Uterus (tissue), 2 donors: Measurements from ENCODE around the gene TNPO3.

Experiments
- POLR2A ChIP-seq, 2 donors: fragments of 450-650 bp; IDR thresholded peaks; one replicate each; pipeline ENCODE4 v1.6.1; 2016; ENCODE audit warnings: antibody characterized with exemption in 2 of 2, mild to moderate bottlenecking in 1 of 2, moderate library complexity in 1 of 2
- TF ChIP-seq, protein P1 (sequence below), 4 experiments: fragments of 200-600 bp in 2 of 4; fragments of 450-650 bp in 2 of 4; sonication (generic) in 2 of 4; IDR thresholded peaks; one replicate each; pipeline ENCODE4 v1.5.1; 2016 to 2019; ENCODE audit warnings: antibody characterized with exemption in 4 of 4, mild to moderate bottlenecking in 2 of 4, moderate library complexity in 1 of 4

GRCh38 chr7:128936798-128937197, 118.1 kb downstream of the TNPO3 start:
- TF ChIP-seq, protein P1, sequence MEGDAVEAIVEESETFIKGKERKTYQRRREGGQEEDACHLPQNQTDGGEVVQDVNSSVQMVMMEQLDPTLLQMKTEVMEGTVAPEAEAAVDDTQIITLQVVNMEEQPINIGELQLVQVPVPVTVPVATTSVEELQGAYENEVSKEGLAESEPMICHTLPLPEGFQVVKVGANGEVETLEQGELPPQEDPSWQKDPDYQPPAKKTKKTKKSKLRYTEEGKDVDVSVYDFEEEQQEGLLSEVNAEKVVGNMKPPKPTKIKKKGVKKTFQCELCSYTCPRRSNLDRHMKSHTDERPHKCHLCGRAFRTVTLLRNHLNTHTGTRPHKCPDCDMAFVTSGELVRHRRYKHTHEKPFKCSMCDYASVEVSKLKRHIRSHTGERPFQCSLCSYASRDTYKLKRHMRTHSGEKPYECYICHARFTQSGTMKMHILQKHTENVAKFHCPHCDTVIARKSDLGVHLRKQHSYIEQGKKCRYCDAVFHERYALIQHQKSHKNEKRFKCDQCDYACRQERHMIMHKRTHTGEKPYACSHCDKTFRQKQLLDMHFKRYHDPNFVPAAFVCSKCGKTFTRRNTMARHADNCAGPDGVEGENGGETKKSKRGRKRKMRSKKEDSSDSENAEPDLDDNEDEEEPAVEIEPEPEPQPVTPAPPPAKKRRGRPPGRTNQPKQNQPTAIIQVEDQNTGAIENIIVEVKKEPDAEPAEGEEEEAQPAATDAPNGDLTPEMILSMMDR (IDR thresholded peaks at IDR 0.05), result no peak
- TF ChIP-seq POLR2A (IDR thresholded peaks at IDR 0.05), result no peak
